ENCODE results near the gene NET1.

DNA sequence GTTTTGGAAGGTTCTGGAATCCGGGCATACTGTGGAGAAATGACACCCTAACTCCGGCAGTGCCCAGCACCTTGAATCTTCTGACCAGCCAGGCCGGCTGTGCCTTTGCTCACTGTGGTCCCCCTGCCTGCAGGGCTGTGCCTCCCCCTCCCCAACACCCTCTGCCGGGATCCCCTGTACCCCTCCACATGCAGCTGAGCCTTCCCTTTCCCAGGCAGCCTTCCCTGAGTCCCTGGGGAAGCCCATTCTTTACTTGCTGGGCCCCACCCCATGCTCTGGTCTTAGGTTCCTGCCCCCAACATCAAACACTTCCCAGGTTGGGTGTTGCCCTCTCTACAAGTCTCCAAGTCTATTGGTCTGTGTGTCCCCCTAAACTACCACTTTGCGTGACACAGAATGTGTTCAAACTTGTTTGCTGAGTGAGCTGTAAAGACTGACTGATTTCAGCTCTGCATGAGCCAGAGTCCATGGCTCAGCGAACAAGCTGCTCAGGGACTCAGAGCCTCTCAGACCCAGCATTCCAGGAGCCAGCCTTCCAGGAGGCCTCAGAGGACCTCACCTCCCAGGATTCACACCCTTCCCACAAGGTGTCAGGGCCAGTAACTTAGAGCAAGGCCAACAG is 55.4 kb downstream of the NET1 start:
- TF ChIP-seq EZH2 (IDR thresholded peaks at IDR 0.05) (no peak), POLR2AphosphoS5 (IDR thresholded peaks at IDR 0.05; ENCODE audit: borderline replicate concordance, low read depth, low read length) (no peak)
